Measurements from ENCODE around the gene AVEN. TPM values are rescaled to one million over a fixed set of nuclear protein-coding genes. Genes with fewer than 3 reads are reported as not detected.

AVEN gene, protein sequence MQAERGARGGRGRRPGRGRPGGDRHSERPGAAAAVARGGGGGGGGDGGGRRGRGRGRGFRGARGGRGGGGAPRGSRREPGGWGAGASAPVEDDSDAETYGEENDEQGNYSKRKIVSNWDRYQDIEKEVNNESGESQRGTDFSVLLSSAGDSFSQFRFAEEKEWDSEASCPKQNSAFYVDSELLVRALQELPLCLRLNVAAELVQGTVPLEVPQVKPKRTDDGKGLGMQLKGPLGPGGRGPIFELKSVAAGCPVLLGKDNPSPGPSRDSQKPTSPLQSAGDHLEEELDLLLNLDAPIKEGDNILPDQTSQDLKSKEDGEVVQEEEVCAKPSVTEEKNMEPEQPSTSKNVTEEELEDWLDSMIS
- total RNA-seq = 24.6 and 26.2 TPM in 2 replicates

DNA sequence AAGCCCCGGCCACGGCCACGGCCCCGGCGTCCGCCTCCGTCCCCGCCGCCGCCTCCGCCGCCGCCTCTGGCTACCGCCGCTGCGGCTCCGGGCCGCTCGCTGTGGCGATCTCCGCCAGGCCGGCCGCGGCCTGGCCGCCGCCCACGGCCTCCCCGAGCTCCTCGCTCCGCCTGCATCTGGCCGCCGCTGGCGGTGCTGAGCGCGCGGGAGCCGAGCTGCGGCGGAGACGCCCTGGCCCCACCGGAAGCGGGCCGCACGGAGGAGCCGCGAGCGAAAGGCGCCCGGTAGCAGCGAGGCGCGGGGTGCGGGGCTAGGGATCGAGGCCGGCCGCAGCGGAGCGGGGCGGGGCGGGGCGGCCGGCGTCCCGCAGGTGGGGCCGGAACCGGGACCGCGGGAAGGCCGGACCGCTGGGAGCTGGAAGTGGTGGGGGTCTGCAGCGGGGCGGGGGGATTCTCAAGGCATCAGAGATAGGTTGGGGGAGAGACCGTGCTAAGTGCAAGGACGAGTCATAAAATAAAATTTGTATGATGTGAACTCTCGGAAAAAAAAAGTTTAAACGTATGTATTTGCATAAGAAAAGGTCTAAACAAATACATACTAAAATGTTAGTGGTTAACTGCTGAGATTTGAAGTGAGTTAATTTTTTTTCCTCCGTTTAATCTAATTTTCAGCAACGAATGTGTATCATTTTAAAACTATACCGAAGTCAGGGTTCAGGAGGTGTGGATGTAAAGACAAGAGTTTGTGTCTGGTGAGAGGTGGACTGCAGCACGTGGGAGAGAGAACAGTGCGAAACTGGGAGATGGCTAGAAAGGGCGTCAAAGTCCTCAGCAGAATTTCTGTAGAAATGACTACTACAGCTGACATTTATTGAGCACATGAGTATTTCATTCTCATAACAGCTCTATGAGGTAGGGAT lies at the start of gene AVEN:
Gene AVEN, minus strand, starts transcription at position 334 of the 919 bp plus-strand sequence. Its CDS starts 158 bp downstream, at position 176.

GRCh38 chr15:33968224-33968623 lies 70.8 kb downstream of the AVEN start, which contains the start of gene CHRM5:
TSS of gene CHRM5 (plus strand) at chr15:33968497. CDS start at chr15:34062718, 94,221 bp downstream.

Other genes starting within 250 kb of the AVEN start
- not detected in 2 replicates for gene CHRM5, start 70.7 kb downstream of the AVEN start, total RNA-seq
- 60.3 and 62.2 TPM in 2 replicates for gene EMC7, start 62.7 kb upstream of the AVEN start, total RNA-seq
- gene PGBD4, start 62.9 kb upstream of the AVEN start, total RNA-seq = 0.58 and 1.1 TPM in 2 replicates
- 28.0 and 58.2 TPM in 2 replicates for gene KATNBL1, start 170.9 kb upstream of the AVEN start, total RNA-seq
- gene EMC4, start 185.8 kb upstream of the AVEN start, total RNA-seq = 249 and 272 TPM in 2 replicates

All from myometrial cell (primary cell).